ENCODE data around the gene SYNE3.

- TF ChIP-seq POLR2A (IDR thresholded peaks at IDR 0.05; ENCODE audit: control extremely low read depth in 1 of 2, low read depth in 2 of 2, low read length in 2 of 2) (no peak), POLR2AphosphoS5 (IDR thresholded peaks at IDR 0.05; ENCODE audit: low read depth, low read length) (no peak), RFX5 (IDR thresholded peaks at IDR 0.05; ENCODE audit: borderline replicate concordance, low read depth, low read length) (no peak), SRF (IDR thresholded peaks at IDR 0.05; ENCODE audit: low read depth, low read length) (no peak), SP1 (IDR thresholded peaks at IDR 0.05; ENCODE audit: low read depth, low read length) (no peak), EZH2 (IDR thresholded peaks at IDR 0.05; ENCODE audit: low read depth, low read length, severe bottlenecking) (no peak), ATF3 (IDR thresholded peaks at IDR 0.05; ENCODE audit: insufficient read depth, low read depth, low read length) (no peak), HDAC6 (IDR thresholded peaks at IDR 0.05; ENCODE audit: low read depth, low read length) (no peak)
- TF ChIP-seq, protein P1, sequence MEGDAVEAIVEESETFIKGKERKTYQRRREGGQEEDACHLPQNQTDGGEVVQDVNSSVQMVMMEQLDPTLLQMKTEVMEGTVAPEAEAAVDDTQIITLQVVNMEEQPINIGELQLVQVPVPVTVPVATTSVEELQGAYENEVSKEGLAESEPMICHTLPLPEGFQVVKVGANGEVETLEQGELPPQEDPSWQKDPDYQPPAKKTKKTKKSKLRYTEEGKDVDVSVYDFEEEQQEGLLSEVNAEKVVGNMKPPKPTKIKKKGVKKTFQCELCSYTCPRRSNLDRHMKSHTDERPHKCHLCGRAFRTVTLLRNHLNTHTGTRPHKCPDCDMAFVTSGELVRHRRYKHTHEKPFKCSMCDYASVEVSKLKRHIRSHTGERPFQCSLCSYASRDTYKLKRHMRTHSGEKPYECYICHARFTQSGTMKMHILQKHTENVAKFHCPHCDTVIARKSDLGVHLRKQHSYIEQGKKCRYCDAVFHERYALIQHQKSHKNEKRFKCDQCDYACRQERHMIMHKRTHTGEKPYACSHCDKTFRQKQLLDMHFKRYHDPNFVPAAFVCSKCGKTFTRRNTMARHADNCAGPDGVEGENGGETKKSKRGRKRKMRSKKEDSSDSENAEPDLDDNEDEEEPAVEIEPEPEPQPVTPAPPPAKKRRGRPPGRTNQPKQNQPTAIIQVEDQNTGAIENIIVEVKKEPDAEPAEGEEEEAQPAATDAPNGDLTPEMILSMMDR (IDR thresholded peaks at IDR 0.05; ENCODE audit: control extremely low read depth in 1 of 3, insufficient read depth in 1 of 3, low read depth in 1 of 3, low read length in 3 of 3): no peak
These were observed 35.0 kb upstream of the SYNE3 start for GRCh38 chr14:95551435-95551834.

All from H1 (cell line).